Parathyroid adenoma (tissue), 2 donors: Measurements from ENCODE around the gene IGSF10.

Source experiments
- H2AFZ ChIP-seq: fragments of 300-600 bp; sonication (generic); one replicate; pipeline ENCODE4 v1.7.0; 2017; ENCODE audit warnings: antibody characterized with exemption, mild to moderate bottlenecking
- H3K27ac ChIP-seq: fragments of 300-600 bp; sonication (generic); one replicate; pipeline ENCODE4 v1.7.0; 2017
- H3K27me3 ChIP-seq: fragments of 300-600 bp; sonication (generic); one replicate; pipeline ENCODE4 v1.7.0; 2017; ENCODE audit warnings: low read length; ENCODE audit not compliant: control insufficient read depth, insufficient read depth
- H3K36me3 ChIP-seq: fragments of 300-600 bp; sonication (generic); one replicate; pipeline ENCODE4 v1.7.0; 2017; ENCODE audit warnings: low read length; ENCODE audit not compliant: control insufficient read depth, insufficient read depth
- H3K4me1 ChIP-seq: fragments of 300-600 bp; sonication (generic); one replicate; pipeline ENCODE4 v1.7.0; 2017; ENCODE audit warnings: control low read depth
- H3K4me2 ChIP-seq: fragments of 300-600 bp; sonication (generic); one replicate; pipeline ENCODE4 v1.7.0; 2017; ENCODE audit warnings: low read length
- H3K4me3 ChIP-seq: fragments of 300-600 bp; sonication (generic); one replicate; pipeline ENCODE4 v1.7.0; 2017; ENCODE audit warnings: low read depth, low read length
- H3K79me2 ChIP-seq: fragments of 300-600 bp; sonication (generic); one replicate; pipeline ENCODE4 v1.7.0; 2017; ENCODE audit warnings: control low read depth
- H3K9ac ChIP-seq: fragments of 300-600 bp; sonication (generic); one replicate; pipeline ENCODE4 v1.7.0; 2017; ENCODE audit warnings: mild to moderate bottlenecking
- H3K9me3 ChIP-seq: fragments of 300-600 bp; sonication (generic); one replicate; pipeline ENCODE4 v1.7.0; 2017; ENCODE audit warnings: low read length; ENCODE audit not compliant: control insufficient read depth
- CTCF ChIP-seq: fragments of 300-600 bp; sonication (generic); IDR thresholded peaks from one replicate; pipeline ENCODE4 v1.7.0; 2017; ENCODE audit warnings: antibody characterized with exemption, mild to moderate bottlenecking
- donor health status: primary hyperparathyroidism.

Gene IGSF10

GRCh38 chr3:151440940-151441339, 19.9 kb downstream of the IGSF10 start:
- Histone ChIP-seq H3K36me3 (no peaks in the 10 kb centered on the region), H3K4me2 (no peak overlapping the region), H2AFZ (no peak overlapping the region), H3K27ac (no peak overlapping the region), H3K4me1 (no peaks in the 10 kb centered on the region), H3K79me2 (no peaks in the 10 kb centered on the region), H3K27me3 (no peaks in the 10 kb centered on the region), H3K9me3 (no peaks in the 10 kb centered on the region), H3K9ac (no peak overlapping the region), H3K4me3 (no peak overlapping the region)
- no peak for TF ChIP-seq CTCF

DNA sequence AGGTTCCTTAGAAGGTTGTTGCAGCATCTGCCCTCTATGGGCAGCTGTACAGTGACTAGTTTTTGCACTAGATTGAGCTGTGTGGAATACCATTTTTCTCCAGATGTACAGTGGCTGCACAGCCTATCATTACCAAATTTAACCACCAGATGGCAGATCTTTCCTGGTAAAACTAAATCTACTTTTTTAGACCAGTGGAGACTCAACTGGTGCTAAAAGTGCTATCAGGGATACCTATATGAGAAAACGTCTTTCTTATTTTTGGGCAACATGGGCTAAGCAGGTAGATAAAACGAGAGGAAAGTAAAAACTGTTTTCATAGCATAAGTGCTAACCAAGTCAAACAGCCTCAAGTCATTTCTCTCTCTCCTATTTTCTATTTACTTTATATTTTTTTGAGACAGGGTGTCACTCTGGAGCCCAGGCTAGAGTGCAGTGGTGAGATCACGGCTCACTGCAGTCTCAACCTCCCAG, 21.2 kb downstream of the IGSF10 start:
- Histone ChIP-seq H3K27ac (no peak overlapping the region), H3K4me1 (no peaks in the 10 kb centered on the region), H3K36me3 (no peaks in the 10 kb centered on the region), H3K79me2 (no peaks in the 10 kb centered on the region), H3K9me3 (no peaks in the 10 kb centered on the region), H3K27me3 (no peaks in the 10 kb centered on the region), H2AFZ (no peak overlapping the region), H3K4me3 (no peak overlapping the region), H3K9ac (no peak overlapping the region), H3K4me2 (no peak overlapping the region)
- TF ChIP-seq CTCF: peak; percentile 60

DNA sequence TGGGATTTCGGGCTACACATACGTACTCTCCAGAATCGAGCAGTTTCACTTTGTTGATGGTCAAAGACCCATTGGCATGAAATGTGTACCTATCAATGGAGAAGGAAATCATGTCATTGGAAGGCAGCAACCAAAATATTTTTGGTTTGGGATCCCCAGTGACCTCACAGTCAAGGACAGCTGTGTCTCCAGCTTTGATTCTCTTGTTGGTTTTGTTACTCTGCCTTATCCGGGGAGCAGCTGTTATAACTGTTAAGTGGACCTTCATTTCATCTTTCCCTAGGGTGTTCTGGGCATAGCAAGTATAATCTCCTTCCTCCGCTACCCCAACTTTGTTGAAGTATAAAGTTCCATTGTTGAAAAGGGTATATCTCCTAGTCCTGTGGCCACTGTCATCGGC, 23.0 kb downstream of the IGSF10 start:
- TF ChIP-seq CTCF: no peak
- Histone ChIP-seq H2AFZ (no peak overlapping the region), H3K9me3 (no peaks in the 10 kb centered on the region), H3K4me1 (no peaks in the 10 kb centered on the region), H3K4me3 (no peak overlapping the region), H3K27me3 (no peaks in the 10 kb centered on the region), H3K79me2 (no peaks in the 10 kb centered on the region), H3K4me2 (no peak overlapping the region), H3K27ac (no peak overlapping the region), H3K9ac (no peak overlapping the region), H3K36me3 (no peaks in the 10 kb centered on the region)

GRCh38 chr3:151436675-151437446, 24.0 kb downstream of the IGSF10 start:
- Histone ChIP-seq H3K4me1 (no peaks in the 10 kb centered on the region), H3K4me3 (no peak overlapping the region), H3K36me3 (no peaks in the 10 kb centered on the region), H3K27me3 (no peaks in the 10 kb centered on the region), H3K27ac (no peak overlapping the region), H3K9me3 (no peaks in the 10 kb centered on the region), H3K79me2 (no peaks in the 10 kb centered on the region), H2AFZ (no peak overlapping the region), H3K4me2 (no peak overlapping the region), H3K9ac (no peak overlapping the region)
- no peak for TF ChIP-seq CTCF
